GM13977 (cell line): ENCODE measurements around the gene CACNA2D3.

Experiments
- DNase-seq: peaks from one replicate; pipeline ENCODE4 v3.0.0; 2012; ENCODE audit warnings: low spot score
- CTCF ChIP-seq: IDR thresholded peaks from 2 replicates; pipeline ENCODE4 v1.5.1; 2012; ENCODE audit warnings: mild to moderate bottlenecking, control low read depth; ENCODE audit not compliant: insufficient read depth; ENCODE audit errors: extremely low read depth, missing control alignments
- in situ Hi-C: fragments of 300-500 bp; cut with MboI; formaldehyde crosslinking; loops from one replicate; pipeline ENCODE4 v1.12.0; 2022; ENCODE audit warnings: low sequenced_read_pairs, low pct_unique_long_range_greater_than_20kb, mixed read lengths, inconsistent platforms; ENCODE audit not compliant: unreplicated experiment

The CACNA2D3 gene

GRCh38 chr3:54759166-54759565 is 636.8 kb downstream of the CACNA2D3 start:
- no peak for DNase-seq
- in situ Hi-C loops = no loop called here
- TF ChIP-seq CTCF = no peak

- DNase-seq = no peak
- in situ Hi-C loops = no loop called here
- TF ChIP-seq CTCF = no peak
These were observed 637.8 kb downstream of the CACNA2D3 start for GRCh38 chr3:54760201-54760600.

- in situ Hi-C loops = no loop called here
- TF ChIP-seq CTCF = no peak
- DNase-seq = no peak
These were observed 639.3 kb downstream of the CACNA2D3 start for GRCh38 chr3:54761637-54762036.

- in situ Hi-C loops = no loop called here
- TF ChIP-seq CTCF = no peak
- no peak for DNase-seq
These were observed 642.6 kb downstream of the CACNA2D3 start for GRCh38 chr3:54764911-54765310.

GRCh38 chr3:54771050-54771449 is 648.7 kb downstream of the CACNA2D3 start:
- in situ Hi-C loops = no loop called here
- no peak for DNase-seq
- no peak for TF ChIP-seq CTCF

- no peak for DNase-seq
- no peak for TF ChIP-seq CTCF
- in situ Hi-C loops = no loop called here
These were observed 649.7 kb downstream of the CACNA2D3 start for GRCh38 chr3:54772051-54772450.

- in situ Hi-C loops = no loop called here
- TF ChIP-seq CTCF = no peak
- DNase-seq = no peak
These were observed 650.4 kb downstream of the CACNA2D3 start for GRCh38 chr3:54772746-54773145.
